Brain microvascular endothelial cell (primary cell): Measurements from ENCODE around the gene C4orf51.

Source experiments
- DNase-seq: peaks from one replicate; pipeline ENCODE4 v3.0.0-alpha.2; 2020
- H3K27ac ChIP-seq: fragments of 250-450 bp; sonication (Bioruptor Pico); 2 replicates; pipeline ENCODE4 v1.5.1; 2020; ENCODE audit warnings: mild to moderate bottlenecking, moderate library complexity
- H3K27me3 ChIP-seq: fragments of 250-450 bp; sonication (Bioruptor Pico); replicated peaks from 2 replicates; pipeline ENCODE4 v1.5.1; 2020; ENCODE audit warnings: mild to moderate bottlenecking
- H3K36me3 ChIP-seq: fragments of 250-450 bp; sonication (Bioruptor Pico); replicated peaks from 2 replicates; pipeline ENCODE4 v1.5.1; 2020; ENCODE audit warnings: mild to moderate bottlenecking
- H3K4me3 ChIP-seq: 2 replicates; pipeline ENCODE4 v1.5.1; 2011; ENCODE audit warnings: low read depth, mild to moderate bottlenecking, control low read depth, low read length, moderate library complexity
- in situ Hi-C: cut with HindIII; loops from 2 replicates; pipeline ENCODE4 v1.10.0; 2017; ENCODE audit warnings: low sequenced_read_pairs, low pct_ligation_motif_present
- TF ChIP-seq, protein P1 (sequence below): IDR thresholded peaks from 2 replicates; pipeline ENCODE4 v1.5.1; 2011; ENCODE audit warnings: low read depth, mild to moderate bottlenecking, moderate library complexity, low read length, control low read depth, inconsistent platforms; ENCODE audit errors: missing control alignments

C4orf51 gene

DNA sequence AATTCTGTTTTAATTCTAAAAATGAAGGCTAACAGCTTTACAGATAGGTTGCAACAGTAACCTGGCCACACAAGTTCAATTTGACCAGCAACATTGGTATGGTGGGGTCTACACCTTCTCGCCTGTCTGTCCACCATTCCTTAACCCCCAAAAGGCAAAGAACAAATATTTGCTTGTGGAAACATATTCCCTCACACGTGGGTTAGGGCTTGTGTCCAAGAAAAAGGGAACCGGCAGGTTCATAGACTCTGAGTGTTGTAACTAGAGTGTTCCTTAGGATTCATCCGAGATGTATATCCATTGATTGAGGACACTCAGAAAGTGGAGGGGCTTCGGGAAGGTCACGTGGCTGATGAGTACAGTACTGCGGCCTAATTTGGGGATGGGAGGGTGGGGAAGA, 54.1 kb downstream of the C4orf51 start:
- peak; percentile 13 for DNase-seq
- TF ChIP-seq, protein P1, sequence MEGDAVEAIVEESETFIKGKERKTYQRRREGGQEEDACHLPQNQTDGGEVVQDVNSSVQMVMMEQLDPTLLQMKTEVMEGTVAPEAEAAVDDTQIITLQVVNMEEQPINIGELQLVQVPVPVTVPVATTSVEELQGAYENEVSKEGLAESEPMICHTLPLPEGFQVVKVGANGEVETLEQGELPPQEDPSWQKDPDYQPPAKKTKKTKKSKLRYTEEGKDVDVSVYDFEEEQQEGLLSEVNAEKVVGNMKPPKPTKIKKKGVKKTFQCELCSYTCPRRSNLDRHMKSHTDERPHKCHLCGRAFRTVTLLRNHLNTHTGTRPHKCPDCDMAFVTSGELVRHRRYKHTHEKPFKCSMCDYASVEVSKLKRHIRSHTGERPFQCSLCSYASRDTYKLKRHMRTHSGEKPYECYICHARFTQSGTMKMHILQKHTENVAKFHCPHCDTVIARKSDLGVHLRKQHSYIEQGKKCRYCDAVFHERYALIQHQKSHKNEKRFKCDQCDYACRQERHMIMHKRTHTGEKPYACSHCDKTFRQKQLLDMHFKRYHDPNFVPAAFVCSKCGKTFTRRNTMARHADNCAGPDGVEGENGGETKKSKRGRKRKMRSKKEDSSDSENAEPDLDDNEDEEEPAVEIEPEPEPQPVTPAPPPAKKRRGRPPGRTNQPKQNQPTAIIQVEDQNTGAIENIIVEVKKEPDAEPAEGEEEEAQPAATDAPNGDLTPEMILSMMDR: no peak
- Histone ChIP-seq H3K27me3 (no peaks in the 10 kb centered on the region), H3K36me3 (no peaks in the 10 kb centered on the region), H3K27ac (peak overlapping the region; percentile 96), H3K4me3 (no peak overlapping the region)
- in situ Hi-C loops: no loop called here

DNA sequence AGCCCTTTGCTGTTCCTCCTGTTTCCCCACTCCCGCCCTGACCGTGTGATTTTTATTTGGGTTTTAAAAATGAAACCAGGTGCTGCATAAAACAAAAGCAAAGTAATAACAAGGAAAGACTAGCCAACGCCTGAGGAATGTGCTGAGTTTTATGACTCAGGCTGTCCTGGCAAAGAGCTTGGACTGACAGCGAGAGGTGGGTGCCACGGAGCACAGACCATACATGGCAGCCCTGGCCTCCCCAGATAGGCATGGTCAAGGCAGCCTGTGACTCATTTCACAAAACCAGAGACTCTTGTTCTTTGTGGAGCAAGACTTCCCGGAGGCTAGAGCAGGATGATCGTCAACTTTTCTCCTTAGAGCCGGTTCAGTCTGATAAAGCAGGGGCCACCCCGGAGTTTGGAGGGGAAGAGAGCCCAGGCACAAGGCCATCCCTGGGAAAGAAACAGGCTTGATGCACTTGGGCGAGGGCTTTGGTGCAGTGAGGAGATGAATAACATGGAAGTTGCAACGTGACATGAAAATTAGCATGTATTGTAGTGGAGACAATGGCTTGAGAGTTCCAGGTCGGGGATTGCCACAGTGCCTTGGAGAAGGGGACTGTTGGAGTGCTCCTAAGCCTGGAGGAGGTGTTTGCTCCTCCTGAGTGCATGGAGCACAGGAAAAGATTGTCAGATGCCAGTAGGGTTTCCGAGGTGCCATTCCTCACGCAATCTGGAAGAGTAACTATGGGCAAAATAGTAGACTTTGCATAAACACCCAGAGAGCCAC, 54.8 kb downstream of the C4orf51 start:
- TF ChIP-seq, protein P1: no peak
- no peaks in the 10 kb centered on the region for H3K36me3 ChIP-seq
- H3K27ac ChIP-seq: peak overlapping the region; percentile 96
- peak overlapping the region; percentile 29 for H3K4me3 ChIP-seq
- in situ Hi-C loops: no loop called here
- DNase-seq: peak; percentile 96
- H3K27me3 ChIP-seq: no peaks in the 10 kb centered on the region

GRCh38 chr4:145735347-145735675, 55.4 kb downstream of the C4orf51 start:
- peak; percentile 96 for DNase-seq
- H3K4me3 ChIP-seq: no peak overlapping the region
- in situ Hi-C loops: no loop called here
- TF ChIP-seq, protein P1: no peak
- H3K27me3 ChIP-seq: no peaks in the 10 kb centered on the region
- H3K27ac ChIP-seq: peak overlapping the region; percentile 96
- H3K36me3 ChIP-seq: no peaks in the 10 kb centered on the region

- Histone ChIP-seq H3K36me3 (no peaks in the 10 kb centered on the region), H3K27ac (peak overlapping the region; percentile 96), H3K27me3 (no peaks in the 10 kb centered on the region), H3K4me3 (no peak overlapping the region)
- no peak for DNase-seq
- in situ Hi-C loops: no loop called here
- TF ChIP-seq, protein P1: no peak
Measured at GRCh38 chr4:145735827-145736226, 55.9 kb downstream of the C4orf51 start.

GRCh38 chr4:145736241-145736831, 56.4 kb downstream of the C4orf51 start:
- TF ChIP-seq, protein P1: no peak
- Histone ChIP-seq H3K27me3 (no peaks in the 10 kb centered on the region), H3K36me3 (no peaks in the 10 kb centered on the region), H3K4me3 (no peak overlapping the region), H3K27ac (peak overlapping the region; percentile 96)
- in situ Hi-C loops: no loop called here
- DNase-seq: no peak

DNA sequence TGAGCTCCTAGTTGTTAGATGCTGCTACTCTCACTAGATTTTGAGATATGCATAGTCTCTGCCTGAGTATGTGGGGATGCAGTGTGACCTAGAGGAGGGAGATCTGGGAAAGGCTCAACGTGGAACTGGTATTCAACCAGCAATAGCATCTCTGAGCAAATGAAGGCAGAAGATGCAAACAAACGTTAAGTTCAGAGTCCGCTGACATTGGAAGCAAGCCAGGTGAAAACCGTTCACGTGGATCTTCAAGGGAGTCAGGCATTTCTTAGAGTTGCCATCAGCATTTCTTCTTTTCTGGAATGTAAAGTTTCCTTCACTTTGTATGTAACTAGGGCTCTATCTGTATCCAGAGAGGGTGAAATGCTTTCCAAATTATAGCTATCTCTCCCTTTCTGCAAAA, 59.9 kb downstream of the C4orf51 start:
- H3K4me3 ChIP-seq: no peak overlapping the region
- TF ChIP-seq, protein P1: no peak
- no peak overlapping the region for H3K27ac ChIP-seq
- no peaks in the 10 kb centered on the region for H3K36me3 ChIP-seq
- in situ Hi-C loops: no loop called here
- no peak for DNase-seq
- no peaks in the 10 kb centered on the region for H3K27me3 ChIP-seq
